OCI-LY7 (cell line): ENCODE data around the gene ABCA13.

Experiments used
- CTCF ChIP-seq: fragments of 200-600 bp; sonication (generic); conservative IDR thresholded peaks from 2 replicates; pipeline ENCODE4 v1.5.1; 2014; ENCODE audit warnings: mild to moderate bottlenecking, antibody characterized with exemption, low read length, moderate library complexity, mixed read lengths
- EZH2phosphoT487 ChIP-seq: fragments of 200-600 bp; sonication (generic); IDR thresholded peaks from 2 replicates; pipeline ENCODE4 v1.6.1; 2018; ENCODE audit warnings: low read depth, borderline replicate concordance, mild to moderate bottlenecking, mixed run types, antibody characterized with exemption, low read length, moderate library complexity, mixed read lengths

- no peak for TF ChIP-seq CTCF
- no peak for TF ChIP-seq EZH2phosphoT487
Measured at GRCh38 chr7:48355346-48355745, 184.1 kb downstream of the ABCA13 start.
